Endothelial cell (in vitro differentiated cells): ENCODE measurements around the gene PRCC. TPM values are rescaled to one million over a fixed set of nuclear protein-coding genes. Genes with fewer than 3 reads are reported as not detected.

Experiments used
- DNase-seq: peaks from one replicate; pipeline ENCODE4 v3.0.0; 2021; ENCODE audit warnings: low spot score
- H3K27ac Mint-ChIP-seq: one replicate; pipeline ENCODE4 v1.8.0; 2021; ENCODE audit warnings: mixed read lengths, inconsistent platforms; ENCODE audit not compliant: unreplicated experiment
- H3K27me3 Mint-ChIP-seq: one replicate; pipeline ENCODE4 v1.8.0; 2021; ENCODE audit warnings: mild to moderate bottlenecking, moderate library complexity, mixed read lengths, inconsistent platforms; ENCODE audit not compliant: unreplicated experiment
- H3K36me3 Mint-ChIP-seq: one replicate; pipeline ENCODE4 v1.8.0; 2021; ENCODE audit warnings: mild to moderate bottlenecking, low read depth, mixed read lengths, inconsistent platforms; ENCODE audit not compliant: unreplicated experiment
- H3K4me1 Mint-ChIP-seq: one replicate; pipeline ENCODE4 v1.8.0; 2021; ENCODE audit warnings: mild to moderate bottlenecking, mixed read lengths, inconsistent platforms; ENCODE audit not compliant: unreplicated experiment
- H3K4me3 Mint-ChIP-seq: one replicate; pipeline ENCODE4 v1.8.0; 2021; ENCODE audit warnings: mild to moderate bottlenecking, mixed read lengths, inconsistent platforms; ENCODE audit not compliant: unreplicated experiment
- H3K9me3 Mint-ChIP-seq: one replicate; pipeline ENCODE4 v1.8.0; 2021; ENCODE audit warnings: mixed read lengths, inconsistent platforms; ENCODE audit not compliant: unreplicated experiment
- total RNA-seq: library from RNA; stranded (reverse); fragmentation: NEBNext Ultra II Directional; extraction: Animal tissue kit (Norgen Biotek cat#: 25700); gene quantifications from one replicate; pipeline ENCODE4 v1.2.1, GENCODE V29; 2021; ENCODE audit not compliant: unreplicated experiment
- TF ChIP-seq, protein P1 (sequence below): fragments of 200-600 bp; sonication (generic); IDR thresholded peaks from one replicate; pipeline ENCODE4 v1.5.0; 2021; ENCODE audit warnings: antibody characterized with exemption; ENCODE audit not compliant: unreplicated experiment

Gene PRCC
- total RNA-seq, 1 donor from 2014 or later: 91.9 TPM

DNA sequence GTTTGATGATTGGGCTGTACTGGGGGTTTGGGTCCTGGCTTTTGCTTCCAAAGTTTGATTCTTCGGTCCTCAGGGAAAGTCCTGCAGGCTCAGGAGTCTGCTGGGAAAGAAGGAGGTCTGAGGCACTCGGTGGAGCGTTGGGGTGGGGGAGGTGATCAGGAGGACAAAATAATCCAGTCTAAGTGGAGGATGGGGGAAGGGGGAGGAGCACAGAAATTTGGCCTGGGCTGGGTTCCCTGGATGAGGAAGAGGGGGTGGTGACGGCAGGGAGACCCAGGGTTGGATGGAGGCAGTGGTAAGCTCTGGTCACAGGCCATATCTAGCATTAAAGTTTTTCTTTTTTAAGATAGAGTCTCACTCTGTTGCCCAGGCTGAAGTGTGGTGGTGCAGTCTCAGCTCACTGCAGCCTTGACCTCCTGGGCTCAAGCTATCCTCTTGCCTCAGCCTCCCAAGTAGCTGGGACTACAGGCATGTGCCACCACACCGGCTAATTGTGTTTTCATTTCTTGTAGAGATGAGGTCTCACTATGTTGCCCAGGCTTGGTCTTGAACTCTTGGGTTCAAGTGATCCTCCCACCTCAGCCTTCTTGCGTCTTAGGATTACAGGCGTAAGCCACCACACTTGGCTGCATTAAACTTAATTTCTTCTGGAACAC, 42.5 kb downstream of the PRCC start:
- no peak for DNase-seq
- peaks cover 6% of the 10 kb centered on the region for H3K4me1 Mint-ChIP-seq
- no peak overlapping the region for H3K27ac Mint-ChIP-seq
- no peaks in the 10 kb centered on the region for H3K9me3 Mint-ChIP-seq
- TF ChIP-seq, protein P1, sequence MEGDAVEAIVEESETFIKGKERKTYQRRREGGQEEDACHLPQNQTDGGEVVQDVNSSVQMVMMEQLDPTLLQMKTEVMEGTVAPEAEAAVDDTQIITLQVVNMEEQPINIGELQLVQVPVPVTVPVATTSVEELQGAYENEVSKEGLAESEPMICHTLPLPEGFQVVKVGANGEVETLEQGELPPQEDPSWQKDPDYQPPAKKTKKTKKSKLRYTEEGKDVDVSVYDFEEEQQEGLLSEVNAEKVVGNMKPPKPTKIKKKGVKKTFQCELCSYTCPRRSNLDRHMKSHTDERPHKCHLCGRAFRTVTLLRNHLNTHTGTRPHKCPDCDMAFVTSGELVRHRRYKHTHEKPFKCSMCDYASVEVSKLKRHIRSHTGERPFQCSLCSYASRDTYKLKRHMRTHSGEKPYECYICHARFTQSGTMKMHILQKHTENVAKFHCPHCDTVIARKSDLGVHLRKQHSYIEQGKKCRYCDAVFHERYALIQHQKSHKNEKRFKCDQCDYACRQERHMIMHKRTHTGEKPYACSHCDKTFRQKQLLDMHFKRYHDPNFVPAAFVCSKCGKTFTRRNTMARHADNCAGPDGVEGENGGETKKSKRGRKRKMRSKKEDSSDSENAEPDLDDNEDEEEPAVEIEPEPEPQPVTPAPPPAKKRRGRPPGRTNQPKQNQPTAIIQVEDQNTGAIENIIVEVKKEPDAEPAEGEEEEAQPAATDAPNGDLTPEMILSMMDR: no peak
- no peak overlapping the region for H3K4me3 Mint-ChIP-seq
- peaks cover 19% of the 10 kb centered on the region for H3K27me3 Mint-ChIP-seq
- peaks cover 5% of the 10 kb centered on the region for H3K36me3 Mint-ChIP-seq

GRCh38 chr1:156811168-156811567, 43.8 kb downstream of the PRCC start:
- Mint-ChIP-seq H3K4me1 (peaks cover 6% of the 10 kb centered on the region), H3K36me3 (peaks cover 5% of the 10 kb centered on the region), H3K9me3 (no peaks in the 10 kb centered on the region), H3K4me3 (peak overlapping the region; percentile 1), H3K27ac (no peak overlapping the region), H3K27me3 (peaks cover 21% of the 10 kb centered on the region)
- TF ChIP-seq, protein P1: no peak
- DNase-seq: no peak

DNA sequence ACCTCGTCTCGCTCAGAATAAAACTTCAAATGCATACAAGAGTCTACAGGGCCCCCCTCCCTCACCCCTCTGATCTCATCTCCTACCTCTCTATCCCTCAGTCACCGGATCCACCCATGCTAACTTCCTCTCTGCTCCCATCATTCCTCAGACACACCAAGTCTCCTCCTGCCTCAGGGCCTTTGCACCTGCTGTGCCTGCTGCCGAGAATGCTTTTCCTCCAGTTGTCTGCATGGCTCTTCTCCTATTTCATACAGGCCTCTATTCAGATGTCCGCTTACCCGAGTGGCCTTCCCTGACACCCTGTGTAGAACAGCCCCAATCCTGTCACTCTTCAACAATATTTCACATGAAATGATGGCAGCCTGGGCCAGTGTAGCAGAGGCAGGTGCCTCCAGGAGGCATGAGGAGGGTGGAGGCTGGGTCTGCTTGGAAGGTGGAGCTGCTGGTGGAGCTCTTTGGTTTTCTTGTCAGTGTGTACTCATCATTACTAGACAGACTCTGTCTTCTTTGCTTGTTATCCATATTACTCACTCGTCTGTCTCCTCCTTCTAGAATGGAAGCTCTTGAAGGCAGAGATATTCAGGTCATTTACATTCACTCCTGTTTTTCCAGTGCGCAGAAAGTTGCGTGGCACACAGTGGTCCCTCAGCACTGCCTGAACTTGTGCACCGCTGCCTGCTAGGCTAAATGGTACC, 45.1 kb downstream of the PRCC start:
- Mint-ChIP-seq H3K9me3 (no peaks in the 10 kb centered on the region), H3K36me3 (peaks cover 5% of the 10 kb centered on the region), H3K27ac (no peak overlapping the region), H3K27me3 (peaks cover 21% of the 10 kb centered on the region), H3K4me3 (no peak overlapping the region), H3K4me1 (peaks cover 4% of the 10 kb centered on the region)
- TF ChIP-seq, protein P1: no peak
- DNase-seq: no peak

- Mint-ChIP-seq H3K36me3 (peaks cover 5% of the 10 kb centered on the region), H3K9me3 (no peaks in the 10 kb centered on the region), H3K27me3 (peaks cover 19% of the 10 kb centered on the region), H3K27ac (no peak overlapping the region), H3K4me3 (no peak overlapping the region), H3K4me1 (peaks cover 4% of the 10 kb centered on the region)
- no peak for DNase-seq
- TF ChIP-seq, protein P1: no peak
Observed at GRCh38 chr1:156813298-156813697, 46.0 kb downstream of the PRCC start.
